Measurements from ENCODE around the gene RHOG. TPM values are rescaled to one million over a fixed set of nuclear protein-coding genes. Genes with fewer than 3 reads are reported as not detected.
A peak's percentile ranks its signal among the peaks of the same experiment; 100 is the strongest.

RHOG gene
- total and polyA plus RNA-seq, 8 donors, result 5.9 to 101 (median 34.0) TPM

DNA sequence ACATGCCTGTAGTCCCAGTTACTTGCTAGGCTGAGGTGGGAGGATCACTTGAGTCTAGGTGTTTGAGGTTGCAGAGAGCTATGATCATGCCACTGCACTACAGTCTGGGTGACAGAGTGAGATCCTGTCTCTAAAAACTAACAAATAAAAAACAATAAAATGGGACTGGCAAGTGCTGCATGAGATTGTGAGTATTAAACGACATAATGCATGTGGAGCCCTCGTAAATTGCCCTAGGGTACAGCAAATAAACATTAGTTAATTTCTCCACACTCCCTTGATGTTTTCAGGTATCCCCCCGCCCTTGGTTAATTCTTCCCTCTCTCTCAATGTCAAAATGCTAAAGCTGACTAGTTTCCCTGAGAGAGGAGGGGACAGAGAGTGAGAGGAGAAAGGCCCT lies 4.9 kb upstream of the RHOG start:
- 82 to 92% (median 90%) methylated on average over 3 of the region's 3 CpGs for WGBS, 5 donors
- no peak overlapping the region for H3K27ac ChIP-seq
- no peaks in the 10 kb centered on the region for H3K36me3 ChIP-seq
- peaks cover 0 to 10% (median 6%) of the 10 kb centered on the region in 4 donors for H3K4me1 ChIP-seq
- DNase-seq, result no peak
- TF ChIP-seq POLR2AphosphoS5 (IDR thresholded peaks at IDR 0.05) (no peak), POLR2A (IDR thresholded peaks at IDR 0.05) (no peak), EP300 (IDR thresholded peaks at IDR 0.05) (no peak)
- TF ChIP-seq, protein P1, sequence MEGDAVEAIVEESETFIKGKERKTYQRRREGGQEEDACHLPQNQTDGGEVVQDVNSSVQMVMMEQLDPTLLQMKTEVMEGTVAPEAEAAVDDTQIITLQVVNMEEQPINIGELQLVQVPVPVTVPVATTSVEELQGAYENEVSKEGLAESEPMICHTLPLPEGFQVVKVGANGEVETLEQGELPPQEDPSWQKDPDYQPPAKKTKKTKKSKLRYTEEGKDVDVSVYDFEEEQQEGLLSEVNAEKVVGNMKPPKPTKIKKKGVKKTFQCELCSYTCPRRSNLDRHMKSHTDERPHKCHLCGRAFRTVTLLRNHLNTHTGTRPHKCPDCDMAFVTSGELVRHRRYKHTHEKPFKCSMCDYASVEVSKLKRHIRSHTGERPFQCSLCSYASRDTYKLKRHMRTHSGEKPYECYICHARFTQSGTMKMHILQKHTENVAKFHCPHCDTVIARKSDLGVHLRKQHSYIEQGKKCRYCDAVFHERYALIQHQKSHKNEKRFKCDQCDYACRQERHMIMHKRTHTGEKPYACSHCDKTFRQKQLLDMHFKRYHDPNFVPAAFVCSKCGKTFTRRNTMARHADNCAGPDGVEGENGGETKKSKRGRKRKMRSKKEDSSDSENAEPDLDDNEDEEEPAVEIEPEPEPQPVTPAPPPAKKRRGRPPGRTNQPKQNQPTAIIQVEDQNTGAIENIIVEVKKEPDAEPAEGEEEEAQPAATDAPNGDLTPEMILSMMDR (IDR thresholded peaks at IDR 0.05), result no peak
- H3K4me3 ChIP-seq, result no peak overlapping the region
- no peaks in the 10 kb centered on the region for H3K27me3 ChIP-seq
- intact Hi-C loops (cut with DNase I; ENCODE audit: low total_unique reads), result no loop called here
- H3K9me3 ChIP-seq, result no peaks in the 10 kb centered on the region

DNA sequence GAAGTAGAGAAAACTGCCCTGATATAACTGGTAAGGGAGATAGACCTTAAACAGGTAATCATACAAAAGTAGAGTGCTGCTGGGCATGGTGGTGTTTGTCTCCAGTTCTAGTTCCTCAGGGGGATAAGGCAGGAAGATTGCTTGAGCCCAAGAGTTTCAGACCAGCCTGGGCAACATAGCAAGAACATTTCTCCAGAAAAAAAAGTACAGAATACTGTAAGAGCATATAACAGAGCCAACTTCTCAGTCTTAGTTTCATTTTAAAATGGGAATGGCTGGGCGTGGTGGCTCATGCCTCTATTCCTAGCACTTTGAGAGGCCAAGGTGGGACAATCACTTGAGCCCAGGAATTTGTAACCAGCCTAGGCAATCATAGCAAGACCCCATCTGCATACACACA lies 4.5 kb upstream of the RHOG start:
- no peak overlapping the region for H3K27ac ChIP-seq
- TF ChIP-seq POLR2A (IDR thresholded peaks at IDR 0.05) (no peak), EP300 (IDR thresholded peaks at IDR 0.05) (no peak), POLR2AphosphoS5 (IDR thresholded peaks at IDR 0.05) (no peak)
- TF ChIP-seq, protein P1 (IDR thresholded peaks at IDR 0.05), result no peak
- intact Hi-C loops (cut with DNase I; ENCODE audit: low total_unique reads), result no loop called here
- H3K27me3 ChIP-seq, result no peaks in the 10 kb centered on the region
- no peaks in the 10 kb centered on the region for H3K9me3 ChIP-seq
- WGBS, 5 donors, result 82 to 96% (median 91%) methylated on average over 1 of the region's 1 CpG
- peaks cover 0 to 11% (median 7%) of the 10 kb centered on the region in 4 donors for H3K4me1 ChIP-seq
- H3K36me3 ChIP-seq, result no peaks in the 10 kb centered on the region
- no peak overlapping the region for H3K4me3 ChIP-seq
- no peak for DNase-seq

DNA sequence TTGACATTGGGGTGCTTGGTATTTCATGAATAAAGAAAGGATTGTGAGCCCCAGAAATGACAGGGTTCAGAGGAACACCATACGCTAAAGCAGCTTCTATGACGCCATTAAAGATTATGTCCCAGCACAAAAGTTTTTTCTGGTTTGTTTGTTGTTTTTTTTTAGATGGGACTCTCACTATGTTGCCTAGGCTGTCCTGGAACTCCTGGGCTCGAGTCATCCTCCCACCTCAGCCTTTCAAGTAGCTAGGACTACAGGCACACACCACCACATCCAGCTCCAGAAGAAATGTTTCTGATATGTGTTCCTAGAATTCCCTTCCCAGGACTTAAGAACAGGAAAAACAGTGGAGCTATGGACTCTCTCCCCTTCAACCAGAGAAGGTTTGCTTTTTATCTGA lies 2.6 kb upstream of the RHOG start:
- Histone ChIP-seq H3K36me3 (no peaks in the 10 kb centered on the region), H3K27ac (no peak overlapping the region), H3K4me1 (peaks cover 19 to 30% (median 26%) of the 10 kb centered on the region in 4 donors), H3K9me3 (no peaks in the 10 kb centered on the region), H3K4me3 (no peak overlapping the region), H3K27me3 (no peaks in the 10 kb centered on the region)
- DNase-seq, result no peak
- WGBS, 5 donors, result 77 to 93% (median 86%) methylated on average over 3 of the region's 3 CpGs
- intact Hi-C loops (cut with DNase I; ENCODE audit: low total_unique reads), result no loop called here
- no peak for TF ChIP-seq POLR2AphosphoS5 (IDR thresholded peaks at IDR 0.05)
- TF ChIP-seq, protein P1 (IDR thresholded peaks at IDR 0.05), result no peak
- no peak for TF ChIP-seq POLR2A (IDR thresholded peaks at IDR 0.05)
- TF ChIP-seq EP300 (IDR thresholded peaks at IDR 0.05), result no peak

DNA sequence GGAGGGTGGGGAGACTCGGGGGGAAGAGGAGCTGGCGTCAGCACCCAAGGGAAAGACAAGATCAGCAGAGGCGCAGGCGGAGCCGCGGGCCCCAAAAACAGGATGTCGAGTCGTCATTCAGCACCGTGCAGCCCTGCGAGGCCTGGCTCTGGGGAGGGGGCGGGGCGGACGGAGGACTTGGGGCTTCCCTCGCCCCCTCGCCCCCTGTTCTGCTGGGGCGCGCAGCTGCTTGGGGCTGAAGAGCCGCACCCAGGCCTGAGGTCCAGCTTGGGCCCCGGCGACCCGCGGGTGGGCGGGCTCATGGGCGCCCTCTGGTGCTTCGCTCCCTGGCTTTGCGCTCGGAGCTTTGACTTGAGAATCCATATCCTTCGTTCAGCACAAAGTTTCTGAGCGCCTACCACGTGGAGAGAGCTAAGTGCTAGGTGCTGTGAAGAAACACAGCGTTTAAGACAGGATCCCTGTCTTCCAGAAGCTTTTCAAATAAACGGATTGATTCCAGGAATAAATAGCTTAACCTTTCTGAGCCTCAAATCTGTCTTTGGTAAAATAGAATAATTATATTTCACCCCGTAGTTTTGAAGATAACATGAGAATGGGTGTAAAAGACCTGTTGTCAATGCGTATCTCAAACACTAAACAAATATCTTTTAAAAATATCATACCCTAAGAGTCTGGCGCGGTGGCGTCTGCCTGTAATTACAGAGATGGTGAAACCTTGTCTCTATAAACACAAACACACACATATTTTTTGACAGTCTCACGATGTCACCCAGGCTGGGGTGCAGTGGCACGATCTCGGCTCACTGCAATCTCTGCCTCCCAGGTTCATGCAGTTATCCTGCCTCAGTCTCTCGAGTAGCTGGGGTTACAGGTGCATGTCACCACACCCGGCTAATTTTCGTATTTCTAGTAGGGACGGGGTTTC lies 929 bp upstream of the RHOG start:
- Histone ChIP-seq H3K9me3 (no peaks in the 10 kb centered on the region), H3K36me3 (no peaks in the 10 kb centered on the region), H3K4me3 (peak overlapping the region; percentile 59 to 97 (median 78)), H3K27me3 (no peaks in the 10 kb centered on the region), H3K27ac (peak overlapping the region; percentile 98 to 99 (median 98)), H3K4me1 (peaks cover 31 to 45% (median 41%) of the 10 kb centered on the region in 4 donors)
- DNase-seq, result peak; percentile 89 to 95
- 22 to 33% (median 24%) methylated on average over 29 to 44 of the region's 44 CpGs for WGBS, 5 donors
- intact Hi-C loops (cut with DNase I; ENCODE audit: low total_unique reads), result no loop called here
- TF ChIP-seq, protein P1 (IDR thresholded peaks at IDR 0.05), result peak in 4 of 7 experiments; percentile 48 to 73 (median 66)
- TF ChIP-seq POLR2A (IDR thresholded peaks at IDR 0.05), result no peak
- TF ChIP-seq POLR2AphosphoS5 (IDR thresholded peaks at IDR 0.05), result peak in 2 of 3 donors; percentile 59 to 65
- TF ChIP-seq EP300 (IDR thresholded peaks at IDR 0.05), result no peak

All from stomach (tissue), 9 donors.